ENCODE data around the gene PNLDC1.

The PNLDC1 gene, protein sequence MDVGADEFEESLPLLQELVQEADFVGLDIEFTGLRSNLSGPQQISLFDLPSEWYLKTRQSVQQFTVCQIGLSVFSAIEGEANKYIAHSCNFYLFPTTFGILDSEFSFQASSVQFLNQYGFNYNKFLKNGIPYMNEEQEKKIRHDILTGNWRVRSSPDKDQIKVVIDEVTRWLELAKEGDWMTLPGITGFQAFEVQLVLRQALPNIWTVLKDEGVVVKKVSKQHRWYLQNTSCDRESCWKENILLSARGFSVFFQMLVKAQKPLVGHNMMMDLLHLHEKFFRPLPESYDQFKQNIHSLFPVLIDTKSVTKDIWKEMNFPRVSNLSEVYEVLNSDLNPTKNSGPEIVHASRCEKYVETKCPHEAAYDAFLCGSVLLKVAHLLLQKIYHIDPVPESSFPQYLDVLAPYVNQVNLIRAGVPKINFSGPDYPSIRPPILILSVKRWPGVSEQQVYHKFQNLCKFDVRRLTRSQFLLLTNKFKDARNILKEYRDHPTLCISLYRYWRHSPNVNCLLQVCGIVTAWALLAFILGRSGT

DNA sequence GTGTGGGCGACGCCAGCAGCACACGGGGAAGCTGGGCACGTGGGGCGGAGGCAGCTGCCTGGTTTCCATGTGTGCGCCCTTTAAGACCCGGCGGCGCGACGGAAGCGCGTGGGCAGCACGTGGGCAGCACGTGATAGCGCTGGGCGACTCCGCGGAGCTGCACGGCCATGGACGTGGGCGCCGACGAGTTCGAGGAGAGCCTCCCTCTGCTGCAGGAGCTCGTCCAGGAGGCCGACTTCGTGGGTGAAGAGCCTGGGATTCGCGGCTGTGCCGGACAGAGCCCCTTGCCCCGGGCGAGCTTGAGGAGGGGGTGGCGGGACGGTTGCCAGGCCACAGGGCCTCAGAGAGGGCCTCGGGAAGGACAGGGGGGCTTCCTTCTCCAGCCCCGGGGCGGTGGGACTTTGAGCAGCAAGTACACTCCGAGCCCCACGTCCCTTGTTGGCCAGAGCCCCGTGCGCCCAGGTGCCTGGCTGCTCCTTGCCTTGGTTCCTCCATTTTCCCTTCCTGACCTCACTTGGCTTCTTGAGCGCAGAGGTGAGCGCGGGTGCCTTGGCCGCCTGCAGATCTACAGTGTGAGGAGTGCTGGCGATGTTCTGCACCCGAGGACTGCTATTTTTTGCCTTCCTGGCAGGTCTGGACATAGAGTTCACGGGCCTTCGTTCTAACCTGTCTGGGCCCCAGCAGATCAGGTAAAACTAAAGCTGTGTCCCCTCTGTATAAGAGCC lies at the start of gene PNLDC1:
Gene PNLDC1, plus strand, starts transcription at position 136 of the 725 bp plus-strand sequence. Its CDS starts 32 bp downstream, at position 168.
- Histone ChIP-seq H3K27ac (no peak within 1 kb of the TSS), H3K4me3 (no peak within 1 kb of the TSS)
- no peak for TF ChIP-seq CTCF (IDR thresholded peaks at IDR 0.05)
- no peak for DNase-seq (ENCODE audit: low spot score)

- no peak for DNase-seq (ENCODE audit: low spot score)
- TF ChIP-seq CTCF (IDR thresholded peaks at IDR 0.05): no peak
- H3K27ac ChIP-seq: no peak overlapping the region
- H3K4me3 ChIP-seq: no peak overlapping the region
Observed at GRCh38 chr6:159751448-159751847, 48.6 kb upstream of the PNLDC1 start.

DNA sequence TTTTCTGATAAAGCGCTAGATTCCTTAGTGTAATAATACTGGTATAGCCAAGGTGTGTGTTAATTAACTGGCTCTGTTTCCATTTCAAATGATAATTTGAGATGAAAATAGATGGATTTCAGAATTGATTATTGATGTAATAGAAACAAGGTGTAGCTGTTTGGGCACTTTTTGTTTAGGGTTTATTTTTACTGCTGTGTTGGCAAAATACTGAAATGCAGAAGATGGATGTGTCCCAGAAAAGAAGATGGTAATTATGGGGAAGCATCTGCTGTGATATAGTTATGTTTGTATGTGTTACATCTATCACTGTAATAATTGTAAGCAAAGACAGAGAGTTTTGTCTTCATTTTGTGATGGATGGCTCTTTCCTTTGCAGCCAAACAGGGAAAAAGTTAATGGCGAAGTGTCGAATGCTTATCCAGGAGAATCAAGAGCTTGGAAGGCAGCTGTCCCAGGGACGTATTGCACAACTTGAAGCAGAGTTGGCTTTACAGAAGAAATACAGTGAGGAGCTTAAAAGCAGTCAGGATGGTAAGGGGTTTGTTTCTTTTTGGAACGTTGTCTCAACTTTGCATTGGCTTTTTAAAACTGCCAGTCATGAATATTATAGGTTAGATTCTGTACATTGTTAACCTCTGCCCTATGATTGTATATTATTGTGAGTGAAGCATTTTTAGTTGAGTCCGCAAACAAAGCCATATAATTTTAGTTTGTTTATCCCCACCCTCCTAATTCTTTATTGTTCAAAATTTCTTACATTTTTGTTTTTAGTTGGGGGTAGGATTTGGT lies 46.8 kb upstream of the PNLDC1 start:
- Histone ChIP-seq H3K27ac (no peak overlapping the region), H3K4me3 (no peak overlapping the region)
- no peak for DNase-seq (ENCODE audit: low spot score)
- no peak for TF ChIP-seq CTCF (IDR thresholded peaks at IDR 0.05)

DNA sequence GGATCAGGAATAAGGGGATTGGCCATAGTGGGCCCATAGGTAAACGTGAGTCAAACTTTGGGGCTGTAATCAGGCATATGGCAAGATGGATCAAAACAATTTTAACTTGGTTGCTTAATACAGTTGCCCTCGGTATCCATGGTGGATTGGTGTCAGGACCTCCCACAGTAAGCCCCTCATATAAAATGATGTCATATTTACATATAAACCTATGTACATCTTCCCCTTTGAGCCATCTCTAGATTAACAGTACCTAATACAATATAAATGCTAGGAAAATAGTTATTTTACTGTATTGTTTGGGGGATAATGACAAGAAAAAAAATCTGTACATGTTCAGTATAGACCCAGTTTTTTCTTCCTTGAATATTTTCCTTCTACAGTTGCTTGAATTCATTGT lies 45.7 kb upstream of the PNLDC1 start:
- Histone ChIP-seq H3K27ac (no peak overlapping the region), H3K4me3 (no peak overlapping the region)
- no peak for DNase-seq (ENCODE audit: low spot score)
- no peak for TF ChIP-seq CTCF (IDR thresholded peaks at IDR 0.05)

DNA sequence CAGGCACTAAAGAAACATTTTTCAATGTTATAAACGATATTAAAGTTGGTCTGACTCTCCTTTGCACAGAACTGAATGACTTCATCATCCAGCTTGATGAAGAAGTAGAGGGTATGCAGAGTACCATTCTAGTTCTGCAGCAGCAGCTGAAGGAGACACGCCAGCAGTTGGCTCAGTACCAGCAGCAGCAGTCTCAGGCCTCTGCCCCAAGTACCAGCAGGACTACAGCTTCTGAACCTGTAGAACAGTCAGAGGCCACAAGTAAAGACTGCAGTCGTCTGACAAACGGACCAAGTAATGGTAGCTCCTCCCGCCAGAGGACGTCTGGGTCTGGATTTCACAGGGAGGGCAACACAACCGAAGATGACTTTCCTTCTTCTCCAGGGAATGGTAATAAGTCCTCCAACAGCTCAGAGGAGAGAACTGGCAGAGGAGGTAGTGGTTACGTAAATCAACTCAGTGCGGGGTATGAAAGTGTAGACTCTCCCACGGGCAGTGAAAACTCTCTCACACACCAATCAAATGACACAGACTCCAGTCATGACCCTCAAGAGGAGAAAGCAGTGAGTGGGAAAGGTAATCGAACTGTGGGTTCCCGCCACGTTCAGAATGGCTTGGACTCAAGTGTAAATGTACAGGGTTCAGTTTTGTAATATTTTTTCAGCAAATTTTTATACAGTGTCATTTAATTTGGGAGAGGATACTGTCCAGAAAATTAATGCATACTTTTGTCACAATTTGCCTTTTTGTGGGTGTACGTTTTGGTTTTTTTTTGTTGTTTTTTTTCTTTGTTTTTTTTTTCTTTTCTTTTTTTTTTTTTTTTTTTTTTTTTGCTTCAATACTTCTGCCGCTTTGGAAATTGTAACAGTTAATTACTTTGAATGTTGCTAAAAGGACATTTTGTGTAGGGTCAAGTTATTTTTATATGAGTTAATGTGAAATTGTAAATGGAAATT lies 44.8 kb upstream of the PNLDC1 start:
- DNase-seq (ENCODE audit: low spot score): no peak
- no peak overlapping the region for H3K27ac ChIP-seq
- no peak for TF ChIP-seq CTCF (IDR thresholded peaks at IDR 0.05)

DNA sequence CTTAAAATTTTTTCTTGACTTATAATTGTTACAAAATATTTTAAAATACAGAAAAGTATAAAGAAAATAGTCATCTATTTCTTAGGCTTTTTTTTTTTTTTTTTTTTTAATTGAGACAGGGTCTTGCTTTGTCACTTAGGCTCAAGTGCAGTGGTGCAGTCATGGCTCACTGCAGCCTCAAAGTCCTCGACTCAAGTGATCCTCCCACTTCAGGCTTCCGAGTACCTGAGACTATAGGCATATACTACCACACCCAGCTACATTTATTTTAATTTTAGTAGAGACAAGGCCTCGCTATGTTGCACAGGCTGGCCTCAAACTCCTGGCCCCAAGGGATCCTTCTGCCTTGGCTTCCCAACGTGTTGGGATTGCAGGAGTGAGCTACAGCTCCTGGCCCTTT lies 43.6 kb upstream of the PNLDC1 start:
- no peak overlapping the region for H3K27ac ChIP-seq
- no peak for DNase-seq (ENCODE audit: low spot score)
- H3K4me3 ChIP-seq: no peak overlapping the region
- TF ChIP-seq CTCF (IDR thresholded peaks at IDR 0.05): no peak

More for the DNA sequence above, 44.8 kb upstream of the PNLDC1 start:
- no peak overlapping the region for H3K4me3 ChIP-seq
